IMR-90 (cell line): ENCODE results near the gene ALLC. TPM values are rescaled to one million over a fixed set of nuclear protein-coding genes. Genes with fewer than 3 reads are reported as not detected.

Experiments used
- ATAC-seq: fragments of 200-7000 bp; cut with Tn5 transposase; 2 replicates; pipeline ENCODE4 v1.9.1; 2020; ENCODE audit warnings: low read depth, mild to moderate bottlenecking, moderate library complexity
- BruUV-seq: library from RNA; stranded (reverse); fragments of 400-500 nt; replicated peaks from 2 replicates; lab custom pipeline; 2021; lab: Mats Ljungman, UMichigan
- CTCF ChIA-PET: fragments of 300-600 bp; formaldehyde crosslinking; extraction: SDS; loops from one replicate; lab custom pipeline; 2021; ENCODE audit warnings: antibody characterized with exemption; lab: Yijun Ruan, JAX
- POLR2A ChIA-PET: fragments of 300-600 bp; sonication (Branson Sonifier 250); formaldehyde crosslinking; loops from one replicate; lab custom pipeline; 2022; ENCODE audit warnings: antibody characterized with exemption; ENCODE audit not compliant: unreplicated experiment; lab: Charles Lee
- DNase-seq: peaks from one replicate; pipeline ENCODE4 v3.0.0; 2013
- H2AFZ ChIP-seq: replicated peaks from 2 replicates; pipeline ENCODE3; 2013; ENCODE audit warnings: low read length, mild to moderate bottlenecking; ENCODE audit not compliant: poor library complexity
- H2AK5ac ChIP-seq: 2 replicates; pipeline ENCODE4 v1.6.1; 2013; ENCODE audit warnings: low read depth, low read length, inconsistent platforms
- H2AK9ac ChIP-seq: replicated peaks from 2 replicates; pipeline ENCODE3; 2013; ENCODE audit warnings: mild to moderate bottlenecking, low read depth, low read length, moderate library complexity; ENCODE audit not compliant: poor library complexity
- H2BK120ac ChIP-seq: 2 replicates; pipeline ENCODE4 v1.6.1; 2013; ENCODE audit warnings: low read depth, low read length, inconsistent platforms
- H2BK15ac ChIP-seq: 3 replicates; pipeline ENCODE4 v1.6.1; 2013; ENCODE audit warnings: low read depth, low read length, inconsistent platforms
- H2BK20ac ChIP-seq: 2 replicates; pipeline ENCODE4 v1.6.1; 2013; ENCODE audit warnings: low read depth, mild to moderate bottlenecking, inconsistent platforms, low read length, moderate library complexity
- H2BK5ac ChIP-seq: 2 replicates; pipeline ENCODE4 v1.6.1; 2013; ENCODE audit warnings: mild to moderate bottlenecking, low read depth, low read length, inconsistent platforms; ENCODE audit not compliant: poor library complexity, severe bottlenecking
- H3K14ac ChIP-seq: replicated peaks from 2 replicates; pipeline ENCODE4 v1.6.1; 2013; ENCODE audit warnings: low read depth, low read length, inconsistent platforms
- H3K18ac ChIP-seq: 2 replicates; pipeline ENCODE4 v1.6.1; 2013; ENCODE audit warnings: low read depth, low read length, control low read depth
- H3K23ac ChIP-seq: 2 replicates; pipeline ENCODE4 v1.6.1; 2013; ENCODE audit warnings: low read depth, low read length, inconsistent platforms
- H3K27ac ChIP-seq: 2 replicates; pipeline ENCODE4 v1.5.1; 2013; ENCODE audit warnings: mild to moderate bottlenecking, control low read depth, low read length; ENCODE audit not compliant: insufficient read depth
- H3K27me3 ChIP-seq: 2 replicates; pipeline ENCODE4 v1.6.1; 2013; ENCODE audit warnings: low read length; ENCODE audit not compliant: control insufficient read depth, insufficient read depth
- H3K36me3 ChIP-seq: 2 replicates; pipeline ENCODE4 v1.6.1; 2013; ENCODE audit warnings: low read length, mixed read lengths; ENCODE audit not compliant: control insufficient read depth, insufficient read depth
- H3K4ac ChIP-seq: 2 replicates; pipeline ENCODE4 v1.6.1; 2013; ENCODE audit warnings: low read depth, low read length, inconsistent platforms
- H3K4me1 ChIP-seq: 2 replicates; pipeline ENCODE4 v1.6.1; 2013; ENCODE audit warnings: low read length, mixed read lengths; ENCODE audit not compliant: control insufficient read depth, insufficient read depth
- H3K4me2 ChIP-seq: 2 replicates; pipeline ENCODE4 v1.6.1; 2013; ENCODE audit warnings: low read depth, mild to moderate bottlenecking, control low read depth, low read length, moderate library complexity
- H3K4me3 ChIP-seq: 2 replicates; pipeline ENCODE4 v1.5.1; 2013; ENCODE audit warnings: low read depth, mild to moderate bottlenecking, control low read depth, low read length, moderate library complexity; ENCODE audit not compliant: insufficient read depth
- H3K56ac ChIP-seq: 2 replicates; pipeline ENCODE4 v1.6.1; 2013; ENCODE audit warnings: low read length, inconsistent platforms; ENCODE audit not compliant: insufficient read depth; ENCODE audit errors: extremely low read depth
- H3K79me1 ChIP-seq, 2 experiments: 2 replicates each; pipeline ENCODE4 v1.6.1; 2013; ENCODE audit warnings: low read length in 2 of 2, inconsistent platforms in 1 of 2, low read depth in 1 of 2
- H3K9ac ChIP-seq: 2 replicates; pipeline ENCODE4 v1.6.1; 2013; ENCODE audit warnings: low read depth, low read length, control low read depth
- H3K9me1 ChIP-seq: 2 replicates; pipeline ENCODE4 v1.6.1; 2013; ENCODE audit warnings: low read length, inconsistent platforms; ENCODE audit not compliant: insufficient read depth
- H3K9me3 ChIP-seq: 2 replicates; pipeline ENCODE4 v1.6.1; 2013; ENCODE audit warnings: low read length; ENCODE audit not compliant: control insufficient read depth, insufficient read depth
- H4K20me1 ChIP-seq: 2 replicates; pipeline ENCODE4 v1.6.1; 2013; ENCODE audit warnings: low read length, inconsistent platforms; ENCODE audit not compliant: insufficient read depth
- H4K5ac ChIP-seq: 2 replicates; pipeline ENCODE4 v1.6.1; 2013; ENCODE audit warnings: mild to moderate bottlenecking, low read depth, low read length, control low read depth
- H4K8ac ChIP-seq, 2 experiments: 2 replicates each; pipeline ENCODE4 v1.6.1; 2013; ENCODE audit warnings: low read depth in 2 of 2, low read length in 2 of 2, control low read depth in 1 of 2, inconsistent platforms in 1 of 2
- H4K91ac ChIP-seq: 2 replicates; pipeline ENCODE4 v1.6.1; 2013; ENCODE audit warnings: low read depth, low read length, inconsistent platforms; ENCODE audit not compliant: insufficient read depth
- CEBPB ChIP-seq: IDR thresholded peaks from 2 replicates; pipeline ENCODE4 v1.6.1; 2012; ENCODE audit warnings: low read depth, low read length, improper control_type of control experiment
- RFX5 ChIP-seq: IDR thresholded peaks from 2 replicates; pipeline ENCODE4 v1.8.0; 2012; ENCODE audit warnings: low read depth, mild to moderate bottlenecking, low read length, moderate library complexity
- SMC3 ChIP-seq: fragments of 150-350 bp; IDR thresholded peaks from 2 replicates; pipeline ENCODE4 v1.6.1; 2016; ENCODE audit warnings: low read depth, mild to moderate bottlenecking, antibody characterized with exemption, low read length, moderate library complexity
- WGBS, 2 experiments: methylation state at CpG; one replicate each; pipeline versions ENCODE4 v1.1.5 to v1.1.7; 2013; ENCODE audit warnings: missing lambda C conversion rate in 2 of 2; ENCODE audit not compliant: insufficient read length in 1 of 2; ENCODE audit errors: extremely low coverage in 2 of 2; 5-methylcytosine and 5-hydroxymethylcytosine counted together
- dilution Hi-C: fragments of 300-500 bp; cut with HindIII; formaldehyde crosslinking; loops from one replicate; pipeline ENCODE4 v1.14.3; 2018; ENCODE audit warnings: low sequenced_read_pairs; ENCODE audit not compliant: unreplicated experiment
- in situ Hi-C: fragments of 300-500 bp; cut with MboI; formaldehyde crosslinking; loops from 3 replicates; pipeline ENCODE4 v1.14.3; 2019; ENCODE audit warnings: low sequenced_read_pairs, inconsistent platforms, mixed read lengths
- intact Hi-C: fragments of 100-400 bp; cut with micrococcal nuclease; formaldehyde crosslinking; loops from 2 replicates; pipeline ENCODE4 v1.10.0; 2022
- polyA plus RNA-seq, 3 experiments: library from polyadenylated mRNA; depleted of rRNA; stranded (reverse); fragments of >200 nt; gene quantifications; 2 replicates each; pipeline ENCODE4 v1.2.3, GENCODE V29; 2012; ENCODE audit warnings: low replicate concordance in 1 of 3
- total RNA-seq: library from RNA; depleted of rRNA; stranded (reverse); fragments of >200 nt; gene quantifications from 2 replicates; pipeline ENCODE4 v1.2.3, GENCODE V29; 2012

Gene ALLC
- total and polyA plus RNA-seq, 2 of the 4 experiments (the other 2 are of a cell fraction), result not detected

GRCh38 chr2:3712424-3712823, 54.4 kb downstream of the ALLC start:
- POLR2A ChIA-PET, result no interaction called here
- no peak overlapping the region for H2AK9ac ChIP-seq
- ATAC-seq (no peak), DNase-seq (no peak)
- H3K4me2 ChIP-seq, result no peak overlapping the region
- CTCF ChIA-PET, result no interaction called here
- H3K36me3 ChIP-seq, result no peaks in the 10 kb centered on the region
- in situ Hi-C loops (no loop called here), dilution Hi-C loops (no loop called here), intact Hi-C loops (no loop called here)
- no peak overlapping the region for H2AFZ ChIP-seq
- no peak overlapping the region for H4K5ac ChIP-seq
- H3K4ac ChIP-seq, result no peak overlapping the region
- no peak overlapping the region for H3K23ac ChIP-seq
- TF ChIP-seq SMC3 (no peak), CEBPB (peak; percentile 51), RFX5 (no peak)
- no peak overlapping the region for H2BK5ac ChIP-seq
- peak overlapping the region; percentile 17; the same call in 1 of the 2 replicates for H3K27ac ChIP-seq
- H3K9me3 ChIP-seq, result no peaks in the 10 kb centered on the region
- H2AK5ac ChIP-seq, result no peak overlapping the region
- no peak overlapping the region for H3K18ac ChIP-seq
- H3K4me3 ChIP-seq, result no peak overlapping the region
- BruUV-seq, result no TSS peak
- H2BK20ac ChIP-seq, result no peak overlapping the region
- no peaks in the 10 kb centered on the region for H4K20me1 ChIP-seq
- no peak overlapping the region for H3K14ac ChIP-seq
- peaks cover 4% of the 10 kb centered on the region; the same call in 1 of the 2 replicates for H3K4me1 ChIP-seq
- no peak overlapping the region for H3K56ac ChIP-seq
- WGBS, 2 experiments, result no CpG with 5 or more reads among the region's 3 CpGs
- no peak overlapping the region; the same call in 1 of the 2 replicates for H4K91ac ChIP-seq
- no peak overlapping the region for H2BK120ac ChIP-seq
- no peak overlapping the region for H3K9ac ChIP-seq
- H3K27me3 ChIP-seq, result 0 out of 2 replicates have a peak, but pooled peaks cover 2% of the 10 kb centered on the region
- H3K9me1 ChIP-seq, result no peaks in the 10 kb centered on the region
- no peaks in the 10 kb centered on the region for H3K79me1 ChIP-seq
- no peak overlapping the region for H2BK15ac ChIP-seq
- no peak overlapping the region for H4K8ac ChIP-seq
